K562 (cell line): ENCODE data around the gene NOPCHAP1. TPM values are rescaled to one million over a fixed set of nuclear protein-coding genes. Genes with fewer than 3 reads are reported as not detected.

Experiments
- BRF2 ChIP-seq: IDR thresholded peaks from 3 replicates; pipeline ENCODE4 v1.6.1; 2011; ENCODE audit warnings: borderline replicate concordance, mild to moderate bottlenecking; ENCODE audit not compliant: insufficient read length, insufficient read depth
- FOS ChIP-seq: IDR thresholded peaks from 3 replicates; pipeline ENCODE4 v1.6.1; 2011; ENCODE audit not compliant: insufficient read length; ENCODE audit errors: extremely low read depth
- HDGF ChIP-seq: fragments of 450-650 bp; IDR thresholded peaks from 2 replicates; pipeline ENCODE4 v1.6.1; 2016
- HMBOX1 ChIP-seq: sonication (generic); IDR thresholded peaks from 2 replicates; pipeline ENCODE4 v1.6.1; 2016
- MIER1 ChIP-seq: fragments of 450-650 bp; IDR thresholded peaks from 2 replicates; pipeline ENCODE4 v1.6.1; 2016; ENCODE audit warnings: antibody characterized with exemption, mild to moderate bottlenecking, low read depth
- NEUROD1 ChIP-seq: fragments of 150-350 bp; IDR thresholded peaks from 2 replicates; pipeline ENCODE4 v1.6.1; 2014; ENCODE audit warnings: borderline replicate concordance, low read length, low read depth; ENCODE audit not compliant: partially characterized antibody
- NR1H2 ChIP-seq: sonication (generic); formaldehyde crosslinking; IDR thresholded peaks from 2 replicates; pipeline ENCODE4 v1.4.0; 2020; ENCODE audit warnings: mild to moderate bottlenecking, missing genetic modification reagents
- REST ChIP-seq, 2 experiments: fragments of 450-650 bp; formaldehyde crosslinking in 1 of 2; IDR thresholded peaks; 2 replicates each; pipeline versions ENCODE4 v1.4.0 to v1.6.1; 2014 to 2020; ENCODE audit warnings: mild to moderate bottlenecking in 2 of 2, borderline replicate concordance in 1 of 2, low read depth in 1 of 2
- RUNX1 ChIP-seq: sonication (generic); IDR thresholded peaks from 2 replicates; pipeline ENCODE4 v1.6.1; 2016; ENCODE audit warnings: antibody characterized with exemption, low read depth
- XRCC5 ChIP-seq: fragments of 200-400 bp; formaldehyde crosslinking; IDR thresholded peaks from 2 replicates; pipeline ENCODE4 v1.6.1; 2017; ENCODE audit warnings: low read depth, mild to moderate bottlenecking, low read length
- ZC3H11A ChIP-seq: IDR thresholded peaks from 2 replicates; pipeline ENCODE4 v1.6.1; 2012; ENCODE audit warnings: low read depth, low read length, improper control_type of control experiment
- ZNF124 ChIP-seq: sonication (generic); formaldehyde crosslinking; IDR thresholded peaks from 2 replicates; pipeline ENCODE4 v1.8.1; 2022; ENCODE audit warnings: missing genetic modification reagents
- ZNF282 ChIP-seq: sonication (generic); formaldehyde crosslinking; IDR thresholded peaks from 2 replicates; pipeline ENCODE4 v1.8.1; 2023; ENCODE audit warnings: missing genetic modification reagents
- ZNF589 ChIP-seq: fragments of 200-800 bp; sonication (Bioruptor generic); IDR thresholded peaks from 2 replicates; pipeline ENCODE4 v1.6.1; 2016; ENCODE audit warnings: low read depth, missing genetic modification characterization, missing compliant biosample characterization
- ZNF655 ChIP-seq: fragments of 250-450 bp; sonication (Bioruptor Pico); IDR thresholded peaks from 2 replicates; pipeline ENCODE4 v1.5.0; 2021
- ZNF77 ChIP-seq: fragments of 250-450 bp; sonication (Bioruptor Pico); IDR thresholded peaks from 2 replicates; pipeline ENCODE4 v1.5.0; 2020
- ZNF785 ChIP-seq: fragments of 250-450 bp; sonication (Bioruptor Pico); IDR thresholded peaks from 2 replicates; pipeline ENCODE4 v1.4.0; 2020; ENCODE audit warnings: mild to moderate bottlenecking
- polyA plus RNA-seq, 8 experiments: library from polyadenylated mRNA; depleted of rRNA in 4 of 8; stranded (reverse) in 5 of 8; unstranded in 3 of 8; fragments of >200 nt; fragmentation: Nextera tagmentation in 2 of 8; fragmentation: Illumina TruSeq in 1 of 8; extraction: Ambion mirVana in 2 of 8; extraction: Trizol in 1 of 8; gene quantifications; 2 replicates each; pipeline versions ENCODE4 v1.2.1 to v1.2.3, GENCODE V29; 2011 to 2014; ENCODE audit warnings: inconsistent platforms in 1 of 8, missing spikeins in 1 of 8
- total RNA-seq, 7 experiments: library from RNA; depleted of rRNA in 6 of 7; stranded (reverse); fragments of >200 nt in 6 of 7; fragmentation: Illumina TruSeq in 2 of 7; extraction: Trizol in 2 of 7; gene quantifications; 2 replicates each; pipeline versions ENCODE4 v1.2.1 to v1.2.3, GENCODE V29; 2011 to 2021; ENCODE audit warnings: low replicate concordance in 1 of 7

NOPCHAP1 gene
- total and polyA plus RNA-seq, 9 of the 15 experiments (the other 6 are each of a cell fraction or from before 2014, with no cell fraction given): 19.4 to 108 (median 33.4) TPM

- TF ChIP-seq ZNF655 (no peak), ZNF589 (CRISPR knock-in tag) (0 out of 2 replicates have a peak, but pooled peaks have one; percentile 33), XRCC5 (no peak), ZC3H11A (no peak), ZNF282 (no peak), HMBOX1 (no peak), MIER1 (no peak), NEUROD1 (no peak), NR1H2 (no peak), ZNF785 (no peak), HDGF (no peak), ZNF77 (CRISPR knock-in tag) (no peak), ZNF124 (CRISPR knock-in tag) (no peak), FOS (no peak), BRF2 (no peak), REST (IDR thresholded peaks at IDR 0.05; ENCODE audit: borderline replicate concordance) (no peak), REST (CRISPR knock-in tag; IDR thresholded peaks at IDR 0.05; ENCODE audit: low read depth) (no peak), RUNX1 (no peak)
Measured at GRCh38 chr12:104958001-104958804, 27.9 kb upstream of the NOPCHAP1 start, which contains the start of gene SLC41A2 (continued).
